ENCODE measurements around the gene EHD1.

DNA sequence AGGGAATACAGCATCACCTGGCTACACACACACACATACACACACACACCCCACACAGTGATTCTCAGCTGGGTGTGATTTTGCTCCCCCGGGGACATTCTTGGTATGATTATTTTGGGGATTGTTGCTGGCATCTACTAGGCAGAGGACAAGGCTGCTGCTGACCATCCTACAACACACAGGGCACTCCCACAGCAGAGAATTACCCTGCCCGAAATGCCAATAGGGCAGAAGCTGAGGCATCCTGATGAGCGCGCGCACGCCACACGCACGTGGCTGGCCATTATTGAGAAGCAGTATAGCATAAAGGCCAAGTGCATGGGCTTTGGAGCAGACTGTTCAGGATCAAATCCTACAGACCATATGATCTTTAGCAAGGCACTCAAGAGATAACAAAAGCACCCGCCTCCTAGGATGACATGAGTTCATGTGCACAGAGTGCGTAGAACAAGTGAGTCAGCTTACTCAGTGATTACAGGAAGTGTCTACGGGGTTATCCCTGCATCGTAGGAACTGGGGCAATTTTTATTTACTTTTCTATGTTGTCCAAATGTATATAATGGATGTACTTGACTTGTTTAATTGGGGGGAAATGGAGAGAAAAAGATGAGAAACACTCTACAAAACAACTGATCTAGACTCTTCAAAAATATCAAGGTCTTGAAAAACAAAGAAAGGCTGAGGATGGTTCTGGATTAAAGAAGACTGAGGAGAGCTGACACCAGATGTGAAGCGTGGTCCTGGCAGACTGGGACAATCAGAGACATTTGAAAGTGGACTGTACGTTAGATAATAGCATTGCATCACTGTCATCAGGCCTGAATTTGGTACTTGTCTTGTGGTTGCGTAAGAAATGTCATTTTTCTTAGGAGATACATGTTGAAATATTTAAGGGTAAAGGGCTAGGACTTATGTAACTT, 7.2 kb upstream of the EHD1 start:
- TF ChIP-seq CTCF (IDR thresholded peaks at IDR 0.05), result no peak
- no peak for TF ChIP-seq POLR2A (IDR thresholded peaks at IDR 0.05)

All from body of pancreas (tissue), 4 donors.